NCI-H524 treated with DMSO at 0.1 percent for 48 hours (cell line): Measurements from ENCODE around the gene GABRR1.
"Not testable (repeated sequence)": the region's sequence is repeated elsewhere in the genome, so short reads cannot be mapped to it uniquely, and the experiment has no call there.

Experiments used
- DNase-seq: peaks from one replicate; lab custom pipeline; 2025; lab: John Stamatoyannopoulos, UW

GABRR1 gene

GRCh38 chr6:89154131-89154530 is 63.0 kb downstream of the GABRR1 start:
- DNase-seq: no peak

- no peak for DNase-seq
Measured at GRCh38 chr6:89148016-89148750, 69.0 kb downstream of the GABRR1 start.

- DNase-seq: no peak
Measured at GRCh38 chr6:89146718-89147700, 70.1 kb downstream of the GABRR1 start.

DNA sequence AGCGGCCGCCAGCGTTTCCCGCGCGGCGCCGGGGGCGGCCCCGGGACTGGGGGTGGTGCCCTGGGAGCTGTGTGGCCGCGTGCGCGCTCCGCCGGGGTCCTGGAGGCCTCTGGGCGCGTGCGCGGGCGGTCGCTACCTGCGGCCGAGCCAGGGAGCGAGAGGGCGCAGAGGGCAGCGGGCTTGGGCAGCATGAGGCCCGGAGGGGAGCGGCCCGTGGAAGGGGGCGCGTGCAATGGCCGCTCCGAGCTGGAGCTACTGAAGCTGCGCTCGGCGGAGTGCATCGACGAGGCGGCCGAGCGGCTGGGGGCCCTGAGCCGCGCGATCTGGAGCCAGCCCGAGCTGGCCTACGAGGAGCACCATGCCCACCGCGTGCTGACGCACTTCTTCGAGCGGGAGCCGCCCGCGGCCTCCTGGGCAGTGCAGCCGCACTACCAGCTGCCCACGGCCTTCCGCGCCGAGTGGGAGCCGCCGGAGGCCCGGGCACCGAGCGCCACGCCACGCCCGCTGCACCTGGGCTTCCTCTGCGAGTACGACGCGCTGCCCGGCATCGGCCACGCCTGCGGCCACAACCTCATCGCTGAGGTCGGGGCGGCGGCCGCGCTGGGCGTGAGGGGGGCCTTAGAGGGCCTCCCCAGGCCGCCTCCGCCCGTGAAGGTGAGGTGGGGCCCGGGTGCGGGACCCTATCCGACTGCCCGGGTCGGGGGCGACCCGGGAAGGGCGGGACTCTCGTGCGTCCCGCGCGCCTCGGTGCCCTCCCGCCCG is 71.0 kb downstream of the GABRR1 start, which contains the start of gene PM20D2:
PM20D2 (plus strand) TSS at position 100 of the 762 bp plus-strand sequence; CDS start at position 190, 90 bp downstream.
- no peak for DNase-seq

GRCh38 chr6:89145091-89145955 is 71.8 kb downstream of the GABRR1 start:
- DNase-seq: peak; percentile 27

DNA sequence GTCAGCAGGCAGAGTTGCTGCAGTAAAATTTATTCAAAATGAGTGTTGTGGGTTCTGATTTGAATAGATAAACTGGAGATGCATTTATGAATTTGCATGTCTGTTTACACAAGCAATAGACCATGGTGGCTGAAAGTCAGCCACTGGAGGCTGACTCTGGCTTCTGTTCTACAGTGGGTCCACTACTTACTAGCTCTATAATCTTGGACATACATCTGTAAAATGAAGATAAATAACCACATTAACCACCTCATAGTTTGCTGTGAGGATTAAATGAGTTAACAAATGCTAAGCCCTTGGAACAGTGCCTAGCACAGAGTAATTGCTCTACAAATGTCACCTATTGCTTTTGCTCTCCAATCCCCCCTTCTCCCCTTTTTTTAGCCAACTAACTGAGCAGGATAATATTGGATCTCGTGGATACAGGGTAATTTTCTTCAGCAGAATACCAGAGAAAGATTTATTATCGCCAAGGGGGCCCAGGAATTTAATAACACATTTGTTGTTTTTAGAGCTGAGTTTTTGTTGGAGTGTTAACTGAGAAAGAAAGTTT is 72.7 kb downstream of the GABRR1 start:
- no peak for DNase-seq

DNA sequence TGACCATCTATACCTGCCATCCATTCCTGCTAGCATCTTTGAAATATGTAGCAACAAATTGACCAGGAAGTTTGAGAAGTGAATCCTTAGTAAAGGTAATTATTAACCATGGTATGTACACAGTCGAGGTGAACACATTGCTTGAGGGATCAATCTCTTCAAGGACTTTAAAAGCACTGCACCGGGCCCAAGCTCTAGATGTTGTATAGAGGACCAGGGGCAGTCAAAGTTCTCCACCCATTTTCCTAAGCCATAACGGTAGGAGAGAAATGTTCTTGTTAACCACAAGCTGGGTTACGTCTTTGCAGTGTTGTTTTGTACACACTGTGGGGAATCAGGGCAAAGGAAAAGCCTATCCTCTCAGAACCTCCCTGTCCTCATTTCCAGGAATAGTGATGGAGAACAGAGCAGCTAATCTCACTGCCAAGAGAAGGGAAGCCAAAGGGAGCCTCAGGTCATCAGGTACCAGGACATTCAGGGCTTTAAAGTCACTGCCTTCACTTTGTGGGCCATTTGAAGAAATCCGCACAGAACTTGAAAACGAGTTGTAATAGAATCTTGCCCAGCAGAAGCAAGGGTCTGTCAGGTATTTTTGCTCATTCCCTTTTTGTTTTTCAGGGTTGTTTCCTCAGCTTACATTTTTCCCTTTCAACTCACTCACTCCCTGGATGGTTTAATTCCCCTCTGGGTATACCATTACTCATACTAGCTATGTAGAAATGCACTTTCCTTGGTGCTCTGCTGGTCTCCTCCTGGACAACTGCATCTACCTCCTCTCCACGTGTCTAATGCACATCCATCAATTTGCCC is 76.6 kb downstream of the GABRR1 start:
- no peak for DNase-seq

DNA sequence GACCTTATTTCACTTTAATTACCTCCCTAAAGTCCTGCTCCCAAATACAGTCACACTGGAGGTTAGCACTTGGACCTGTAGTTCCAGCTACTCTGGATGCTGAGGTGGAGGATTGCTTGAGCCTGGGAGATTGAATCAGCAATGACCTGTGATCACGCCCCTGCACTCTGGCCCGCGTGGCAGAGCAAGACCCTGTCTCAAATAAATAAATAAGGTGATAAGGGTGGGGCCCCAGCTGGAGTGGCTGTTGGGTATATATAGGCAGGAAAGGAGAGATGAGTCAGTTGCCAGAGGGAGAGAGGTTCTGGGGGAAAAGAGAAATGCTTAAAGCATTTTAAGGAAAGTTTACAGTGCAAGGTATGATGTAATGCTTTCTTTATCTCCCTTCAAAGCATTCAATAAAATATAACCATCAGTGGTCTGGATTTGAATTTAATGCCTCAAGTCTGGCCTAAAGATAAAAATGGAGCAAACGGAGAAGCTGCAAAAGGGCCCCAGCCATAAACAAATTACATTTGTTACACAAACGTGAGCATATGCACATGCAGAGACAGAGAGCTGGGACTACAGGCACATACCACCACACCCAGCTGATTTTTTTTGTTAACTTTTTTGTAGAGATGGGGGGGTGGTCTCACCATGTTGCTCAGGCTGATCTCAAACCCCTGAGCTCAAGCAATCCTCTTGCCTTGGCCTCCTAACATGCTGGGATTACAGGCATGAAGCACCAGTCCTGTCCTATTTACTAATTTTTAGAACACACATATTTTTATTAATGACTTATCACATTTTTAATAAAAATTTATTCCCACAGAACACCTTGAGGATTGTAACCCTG is 77.4 kb downstream of the GABRR1 start:
- DNase-seq: no peak

DNA sequence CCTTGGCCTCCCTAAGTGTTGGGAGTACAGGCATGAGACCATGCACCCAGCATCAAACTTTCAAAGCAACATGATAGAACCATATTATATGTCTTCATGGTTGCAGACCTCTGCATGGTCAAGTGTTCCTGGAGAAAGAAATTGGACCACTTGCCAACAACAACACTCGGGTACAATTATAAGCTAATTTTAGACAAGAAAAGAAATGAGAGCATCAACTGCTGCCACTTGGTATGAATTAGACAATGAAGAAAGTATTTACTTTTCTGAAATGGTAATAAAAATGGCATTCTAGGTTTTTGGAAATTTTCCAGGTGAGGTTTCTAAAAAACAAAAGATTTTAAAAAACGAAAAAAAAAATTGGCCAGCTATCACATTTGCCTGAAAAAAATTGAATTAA is 79.0 kb downstream of the GABRR1 start:
- no peak for DNase-seq

GRCh38 chr6:89134723-89135122 is 82.4 kb downstream of the GABRR1 start:
- no peak for DNase-seq

- no peak for DNase-seq
Measured at GRCh38 chr6:89133981-89134380, 83.2 kb downstream of the GABRR1 start.

DNA sequence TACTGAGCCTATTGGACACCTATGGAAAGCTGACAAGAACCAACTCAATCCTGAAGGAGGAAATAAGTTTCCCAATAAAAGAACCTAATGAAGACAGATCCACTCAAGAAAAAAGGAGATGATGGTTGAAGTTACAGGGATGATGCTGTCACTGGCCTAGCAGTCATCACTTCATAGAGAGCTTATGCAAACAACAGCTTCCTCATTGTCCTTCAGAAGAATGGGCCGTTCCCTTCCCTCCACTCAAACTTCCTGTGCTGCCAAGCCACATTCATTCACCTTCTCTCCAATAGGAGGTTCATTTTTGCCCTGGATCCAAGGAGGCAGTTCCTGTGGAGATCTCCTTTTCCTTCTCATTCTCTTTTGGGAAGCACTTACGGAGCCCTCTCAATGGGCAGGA is 85.1 kb downstream of the GABRR1 start:
- no peak for DNase-seq

DNA sequence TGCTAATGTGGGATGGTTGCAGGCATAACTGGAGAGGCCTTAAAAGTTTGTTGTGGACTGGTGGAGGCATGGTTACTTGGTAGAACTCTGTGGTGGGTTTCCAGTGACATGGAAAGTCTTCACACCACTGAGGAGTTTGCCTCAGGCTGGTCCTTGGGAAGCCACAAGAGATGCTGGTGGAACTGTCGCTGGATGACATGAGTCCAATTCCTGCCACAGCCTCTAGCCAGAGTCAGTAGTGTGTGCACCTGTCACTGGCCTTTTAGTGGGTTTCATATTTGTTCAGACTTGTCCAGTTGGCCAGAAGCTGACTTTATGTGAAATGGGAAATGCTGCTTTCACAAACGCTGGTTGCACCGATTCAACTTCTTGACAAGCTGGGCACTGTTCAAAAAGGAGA is 85.6 kb downstream of the GABRR1 start:
- no peak for DNase-seq

DNA sequence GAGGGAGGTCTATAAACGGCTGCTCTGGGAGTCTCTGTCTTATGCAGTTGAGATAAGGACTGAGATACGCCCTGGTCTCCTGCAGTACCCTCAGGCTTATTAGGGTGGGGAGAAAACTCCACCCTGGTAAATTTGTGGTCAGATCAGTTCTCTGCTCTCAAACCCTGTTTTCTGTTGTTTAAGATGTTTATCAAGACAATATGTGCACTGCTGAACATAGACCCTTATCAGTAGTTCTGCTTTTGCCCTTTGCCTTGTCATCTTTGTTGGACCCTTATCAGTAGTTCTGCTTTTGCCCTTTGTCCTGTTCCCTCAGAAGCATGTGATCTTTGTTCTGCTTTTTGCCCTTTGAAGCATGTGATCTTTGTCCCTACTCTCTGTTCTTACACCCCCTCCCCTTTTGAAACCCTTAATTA is 88.9 kb downstream of the GABRR1 start:
- DNase-seq: not testable (repeated sequence)
